Measurements from ENCODE around the gene RYR1. TPM values are rescaled to one million over a fixed set of nuclear protein-coding genes. Genes with fewer than 3 reads are reported as not detected.

RYR1 gene
- polyA plus RNA-seq, 1 of the 3 experiments (the other 2 are of a cell fraction), result under 0.01 TPM

GRCh38 chr19:38389101-38389925, 44.2 kb upstream of the RYR1 start (continued):
- no peak for TF ChIP-seq CTCF (IDR thresholded peaks at IDR 0.05)
- no peak for TF ChIP-seq TEAD4 (IDR thresholded peaks at IDR 0.05; ENCODE audit: borderline replicate concordance, insufficient read depth)
- TF ChIP-seq POLR2AphosphoS5 (IDR thresholded peaks at IDR 0.05; ENCODE audit: low read depth, low read length), result peak; percentile 85; the same call in 1 of the 2 replicates
- TF ChIP-seq NFIC (IDR thresholded peaks at IDR 0.05; ENCODE audit: borderline replicate concordance), result no peak
- no peak for TF ChIP-seq RXRA (IDR thresholded peaks at IDR 0.05; ENCODE audit: borderline replicate concordance, low read depth)
- TF ChIP-seq MXI1 (IDR thresholded peaks at IDR 0.05; ENCODE audit: low read depth, low read length), result peak; percentile 38; the same call in 1 of the 2 replicates
- TF ChIP-seq ELF1 (IDR thresholded peaks at IDR 0.05), result no peak
- no peak for TF ChIP-seq RFX5 (IDR thresholded peaks at IDR 0.05; ENCODE audit: low read length)
- TF ChIP-seq, protein P1, sequence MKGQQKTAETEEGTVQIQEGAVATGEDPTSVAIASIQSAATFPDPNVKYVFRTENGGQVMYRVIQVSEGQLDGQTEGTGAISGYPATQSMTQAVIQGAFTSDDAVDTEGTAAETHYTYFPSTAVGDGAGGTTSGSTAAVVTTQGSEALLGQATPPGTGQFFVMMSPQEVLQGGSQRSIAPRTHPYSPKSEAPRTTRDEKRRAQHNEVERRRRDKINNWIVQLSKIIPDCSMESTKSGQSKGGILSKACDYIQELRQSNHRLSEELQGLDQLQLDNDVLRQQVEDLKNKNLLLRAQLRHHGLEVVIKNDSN (IDR thresholded peaks at IDR 0.05; ENCODE audit: borderline replicate concordance, low read depth), result peak; percentile 90
- TF ChIP-seq, protein P2, sequence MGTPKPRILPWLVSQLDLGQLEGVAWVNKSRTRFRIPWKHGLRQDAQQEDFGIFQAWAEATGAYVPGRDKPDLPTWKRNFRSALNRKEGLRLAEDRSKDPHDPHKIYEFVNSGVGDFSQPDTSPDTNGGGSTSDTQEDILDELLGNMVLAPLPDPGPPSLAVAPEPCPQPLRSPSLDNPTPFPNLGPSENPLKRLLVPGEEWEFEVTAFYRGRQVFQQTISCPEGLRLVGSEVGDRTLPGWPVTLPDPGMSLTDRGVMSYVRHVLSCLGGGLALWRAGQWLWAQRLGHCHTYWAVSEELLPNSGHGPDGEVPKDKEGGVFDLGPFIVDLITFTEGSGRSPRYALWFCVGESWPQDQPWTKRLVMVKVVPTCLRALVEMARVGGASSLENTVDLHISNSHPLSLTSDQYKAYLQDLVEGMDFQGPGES (IDR thresholded peaks at IDR 0.05; ENCODE audit: low read depth, low read length), result no peak
- TF ChIP-seq USF2 (IDR thresholded peaks at IDR 0.05; ENCODE audit: borderline replicate concordance, low read depth, low read length), result no peak; the same call in 1 of the 2 replicates
- TF ChIP-seq FOSL2 (IDR thresholded peaks at IDR 0.05; ENCODE audit: borderline replicate concordance, low read depth), result peak; percentile 33; the same call in 1 of the 2 replicates
- no peak for TF ChIP-seq TAF1 (IDR thresholded peaks at IDR 0.05; ENCODE audit: borderline replicate concordance, low read depth, low read length)
- TF ChIP-seq YY1 (IDR thresholded peaks at IDR 0.05; ENCODE audit: low read depth), result 0 out of 2 replicates have a peak, but pooled peaks have one; percentile 24
- TF ChIP-seq GATA2 (CRISPR knock-in tag; IDR thresholded peaks at IDR 0.05), result no peak
- no peak for TF ChIP-seq TCF12 (IDR thresholded peaks at IDR 0.05)

Data from SK-N-SH (cell line).